GM12801 (cell line): ENCODE data around the gene TRPM5.

Source experiments
- TF ChIP-seq, protein P1 (sequence below): IDR thresholded peaks from one replicate; pipeline ENCODE4 v1.5.1; 2011; ENCODE audit warnings: control low read depth; ENCODE audit not compliant: insufficient read length; ENCODE audit errors: extremely low read depth

The TRPM5 gene

DNA sequence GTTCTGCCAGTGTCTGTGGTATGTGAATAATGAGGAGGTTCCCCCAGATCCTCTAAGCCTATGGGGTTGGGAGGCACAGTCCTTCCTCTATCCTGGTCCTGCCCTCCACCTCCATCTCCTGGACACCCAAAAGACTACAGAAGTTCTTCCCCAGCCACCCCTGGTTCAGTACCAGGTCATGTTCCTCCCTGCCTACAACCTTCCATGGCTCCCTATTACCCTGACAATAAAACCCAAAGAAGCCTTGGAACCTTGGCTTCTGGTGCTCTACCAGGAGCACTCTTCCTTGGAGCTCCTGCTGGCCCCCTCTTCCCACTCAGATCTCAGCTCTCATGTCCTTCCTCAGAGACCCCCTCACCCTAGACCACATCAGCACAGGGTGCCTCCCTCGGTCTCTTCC, 12.9 kb downstream of the TRPM5 start:
- TF ChIP-seq, protein P1, sequence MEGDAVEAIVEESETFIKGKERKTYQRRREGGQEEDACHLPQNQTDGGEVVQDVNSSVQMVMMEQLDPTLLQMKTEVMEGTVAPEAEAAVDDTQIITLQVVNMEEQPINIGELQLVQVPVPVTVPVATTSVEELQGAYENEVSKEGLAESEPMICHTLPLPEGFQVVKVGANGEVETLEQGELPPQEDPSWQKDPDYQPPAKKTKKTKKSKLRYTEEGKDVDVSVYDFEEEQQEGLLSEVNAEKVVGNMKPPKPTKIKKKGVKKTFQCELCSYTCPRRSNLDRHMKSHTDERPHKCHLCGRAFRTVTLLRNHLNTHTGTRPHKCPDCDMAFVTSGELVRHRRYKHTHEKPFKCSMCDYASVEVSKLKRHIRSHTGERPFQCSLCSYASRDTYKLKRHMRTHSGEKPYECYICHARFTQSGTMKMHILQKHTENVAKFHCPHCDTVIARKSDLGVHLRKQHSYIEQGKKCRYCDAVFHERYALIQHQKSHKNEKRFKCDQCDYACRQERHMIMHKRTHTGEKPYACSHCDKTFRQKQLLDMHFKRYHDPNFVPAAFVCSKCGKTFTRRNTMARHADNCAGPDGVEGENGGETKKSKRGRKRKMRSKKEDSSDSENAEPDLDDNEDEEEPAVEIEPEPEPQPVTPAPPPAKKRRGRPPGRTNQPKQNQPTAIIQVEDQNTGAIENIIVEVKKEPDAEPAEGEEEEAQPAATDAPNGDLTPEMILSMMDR = no peak

DNA sequence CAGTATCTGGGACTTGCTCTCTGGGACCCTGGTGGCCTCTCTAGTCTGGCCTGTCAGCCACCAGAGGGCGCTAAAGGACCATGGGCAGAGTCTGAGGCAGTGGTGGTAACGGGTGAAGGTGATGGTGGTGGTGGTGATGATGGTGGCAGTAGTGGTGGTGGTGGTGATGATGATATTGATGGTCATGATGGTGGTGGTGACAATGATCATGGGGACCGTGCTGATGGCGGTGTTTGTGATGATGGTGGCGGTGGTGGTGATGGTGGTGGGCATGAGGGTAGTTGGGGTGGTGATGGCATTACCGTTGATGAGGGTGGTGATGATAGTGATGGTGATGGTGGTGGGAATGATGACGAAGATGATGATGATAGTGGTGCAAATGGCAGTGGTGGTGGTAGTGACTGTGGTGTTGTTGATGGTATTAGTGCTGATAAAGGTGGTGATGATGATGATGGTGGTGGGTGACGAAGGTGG, 16.0 kb downstream of the TRPM5 start:
- TF ChIP-seq, protein P1 = no peak

DNA sequence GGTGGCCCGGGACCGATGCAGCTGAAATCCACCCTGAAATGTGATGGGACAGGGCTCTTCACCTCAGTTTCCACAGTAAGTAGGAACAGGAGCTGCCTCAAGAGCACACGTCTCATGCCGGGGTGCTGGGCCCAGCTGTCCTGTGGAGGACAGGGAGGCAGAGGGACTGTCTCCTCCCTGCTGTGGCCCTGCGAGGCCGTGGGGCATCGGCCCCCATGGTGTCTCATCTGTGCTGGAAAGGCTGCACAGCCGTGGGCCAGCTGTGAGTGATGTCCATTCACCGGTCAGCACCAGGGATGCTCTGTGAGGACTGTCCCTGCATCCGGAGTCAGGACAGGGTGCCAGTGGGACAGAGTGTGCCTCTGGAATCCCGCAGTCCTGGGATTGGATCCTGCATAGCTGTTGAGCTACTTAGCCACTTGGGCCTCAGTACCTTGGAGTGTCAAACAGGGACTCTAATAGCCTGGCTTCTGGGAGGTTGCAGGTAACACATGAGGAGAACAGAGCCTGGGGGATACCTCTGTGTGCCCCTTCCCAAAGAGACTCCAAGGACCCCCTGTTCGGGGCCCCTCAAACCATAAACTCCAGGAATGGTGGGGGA, 16.5 kb downstream of the TRPM5 start:
- TF ChIP-seq, protein P1 = no peak

DNA sequence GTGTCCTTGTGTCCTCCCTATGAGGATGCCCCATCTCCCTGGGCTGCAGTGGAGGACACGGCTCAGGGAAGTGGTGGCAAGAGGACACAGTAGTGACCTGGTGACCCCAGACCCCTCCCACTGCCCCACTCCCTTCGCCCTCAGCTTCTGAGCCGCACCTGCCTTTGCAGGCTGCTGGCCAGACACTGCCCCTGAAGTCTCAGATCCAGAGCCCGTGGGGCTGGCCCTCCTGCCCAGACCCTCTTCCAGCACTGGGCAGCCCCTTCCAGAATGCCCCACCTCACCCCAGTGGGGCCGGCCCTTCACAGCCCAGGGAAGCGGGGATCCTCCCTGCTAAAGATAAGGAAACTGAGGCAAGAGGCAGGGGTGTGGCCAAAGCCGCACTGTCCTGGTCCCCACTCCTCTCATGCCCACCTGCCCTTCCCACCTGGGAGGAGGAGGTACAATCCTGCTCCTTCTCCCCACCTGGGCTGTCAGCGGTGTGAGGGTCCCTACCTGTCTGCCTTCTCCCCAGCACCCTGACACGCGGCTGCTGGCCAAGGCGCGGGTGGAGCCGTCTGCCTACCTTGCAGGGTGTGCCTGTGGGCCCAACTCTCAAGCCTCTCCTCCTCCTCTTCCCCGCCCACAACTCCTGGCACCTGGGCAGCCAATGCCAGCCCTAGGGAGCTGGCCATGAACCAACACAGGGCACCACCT, 17.3 kb downstream of the TRPM5 start:
- TF ChIP-seq, protein P1 = no peak

DNA sequence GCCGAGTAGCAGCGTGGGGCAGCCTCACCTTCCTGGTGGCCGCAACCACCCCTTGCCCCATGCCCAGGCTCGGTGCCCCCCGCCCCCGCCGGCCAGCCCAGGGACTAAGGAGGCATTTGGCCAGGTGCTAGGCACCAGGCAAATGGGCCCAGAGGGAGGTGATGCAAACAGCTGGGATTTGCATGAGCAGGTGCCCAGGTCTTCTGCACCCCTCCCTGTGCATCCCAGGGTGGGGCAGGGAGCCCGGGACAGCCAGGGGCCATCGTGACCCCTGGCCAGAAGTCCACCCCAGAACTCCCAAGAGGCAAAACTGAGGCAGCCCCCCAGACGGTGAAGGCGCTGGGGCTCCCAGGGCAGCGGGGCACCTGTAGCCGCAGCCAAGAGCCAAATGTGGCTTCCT, 18.1 kb downstream of the TRPM5 start:
- TF ChIP-seq, protein P1 = no peak

DNA sequence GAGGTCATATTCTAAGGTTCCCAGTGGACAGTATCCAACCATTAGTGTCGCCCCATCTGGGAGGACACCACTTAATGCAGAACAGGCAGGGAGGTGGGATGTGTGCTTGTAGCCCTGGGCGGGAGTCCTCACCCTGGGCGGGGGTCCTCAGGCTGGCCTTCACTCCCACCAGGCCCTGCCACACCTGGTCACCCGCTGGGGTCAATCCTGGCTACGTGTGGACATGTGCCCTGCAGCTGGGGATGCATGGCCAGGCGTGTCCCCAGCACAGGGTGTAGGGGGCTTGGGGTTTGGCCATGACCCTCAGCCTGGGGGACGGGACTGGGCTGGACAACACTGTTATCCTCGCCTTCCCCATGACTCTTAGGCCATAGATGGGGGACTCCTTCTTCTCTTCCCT, 18.8 kb downstream of the TRPM5 start:
- TF ChIP-seq, protein P1 = no peak

DNA sequence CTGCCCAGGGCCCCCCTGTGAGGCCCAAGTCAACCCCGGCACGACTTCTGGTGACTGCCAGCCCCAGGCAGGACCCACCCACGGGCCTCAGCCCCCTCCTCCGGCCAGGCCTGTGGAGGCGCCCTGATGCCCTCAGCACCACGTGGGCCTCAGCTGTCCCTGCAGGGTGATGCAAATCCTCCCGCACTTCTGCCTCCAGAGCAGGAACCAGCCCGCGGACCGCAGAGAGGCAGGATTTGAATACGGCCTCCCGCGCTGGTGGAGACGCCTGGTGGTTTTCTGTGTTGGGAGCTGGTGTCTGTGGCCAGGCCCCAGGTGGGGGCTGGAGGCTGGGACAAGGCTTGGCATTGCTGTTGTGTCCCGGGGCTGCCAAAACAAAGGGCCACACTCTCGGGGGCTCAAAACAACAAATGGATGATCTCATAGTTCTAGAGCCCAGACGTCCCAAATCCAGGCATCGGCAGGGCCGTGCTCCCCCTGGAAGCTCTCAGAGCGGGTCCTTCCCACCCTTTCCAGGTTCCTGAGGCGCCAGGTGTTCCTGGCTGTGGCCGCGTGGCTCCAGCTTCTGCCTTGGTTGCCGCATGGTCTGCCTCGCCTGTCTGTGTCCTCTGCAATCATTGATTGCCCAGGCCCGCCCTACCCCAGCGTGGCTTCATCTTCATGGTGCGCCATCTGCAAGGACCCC, 19.4 kb downstream of the TRPM5 start:
- TF ChIP-seq, protein P1 = no peak
